ENCODE data around the gene MBD6.

Gene MBD6

GRCh38 chr12:57576613-57577160 lies 54.1 kb downstream of the MBD6 start:
- DNase-seq (ENCODE audit: low read depth) = no peak

GRCh38 chr12:57577981-57578758 lies 55.5 kb downstream of the MBD6 start:
- DNase-seq (ENCODE audit: low read depth) = no peak

GRCh38 chr12:57579011-57579410 lies 56.4 kb downstream of the MBD6 start:
- no peak for DNase-seq (ENCODE audit: low read depth)
